Measurements from ENCODE around the gene PRDM7.
"Not testable (repeated sequence)": the region's sequence is repeated elsewhere in the genome, so short reads cannot be mapped to it uniquely, and the experiment has no call there.

GRCh38 chr16:90056521-90056920, 20.6 kb downstream of the PRDM7 start:
- not testable (repeated sequence) for TF ChIP-seq CTCF (conservative IDR thresholded peaks at IDR 0.05; ENCODE audit: low read depth, low read length); EZH2 (IDR thresholded peaks at IDR 0.05; ENCODE audit: borderline replicate concordance, low read depth, low read length, poor library complexity, severe bottlenecking)

Measured in A673 (cell line).